ENCODE data around the gene UPF2. TPM values are rescaled to one million over a fixed set of nuclear protein-coding genes. Genes with fewer than 3 reads are reported as not detected.

UPF2 gene
- total and polyA plus RNA-seq, 2 of the 13 experiments (the other 11 are each of a cell fraction or from before 2014, with no cell fraction given), result 6.2 to 14.5 TPM

GRCh38 chr10:11950325-11951018, 92.1 kb downstream of the UPF2 start (continued):
- peak; percentile 92; the same call in 1 of the 2 replicates for TF ChIP-seq AHDC1 (CRISPR knock-in tag; IDR thresholded peaks at IDR 0.05; ENCODE audit: borderline replicate concordance)
- TF ChIP-seq E2F2 (CRISPR knock-in tag; IDR thresholded peaks at IDR 0.05; ENCODE audit: borderline replicate concordance), result no peak
- TF ChIP-seq ZNF557 (CRISPR knock-in tag; IDR thresholded peaks at IDR 0.05), result no peak
- TF ChIP-seq SMARCC2 (IDR thresholded peaks at IDR 0.05), result no peak
- TF ChIP-seq HCFC1 (IDR thresholded peaks at IDR 0.05; ENCODE audit: low read depth, low read length), result no peak
- TF ChIP-seq CTCF (CRISPR knock-in tag; IDR thresholded peaks at IDR 0.05), result no peak
- TF ChIP-seq EHMT2 (IDR thresholded peaks at IDR 0.05; ENCODE audit: borderline replicate concordance, low read depth, low read length), result peak; percentile 40; the same call in 1 of the 2 replicates
- peak; percentile 81 for TF ChIP-seq RXRB (CRISPR knock-in tag; IDR thresholded peaks at IDR 0.05; ENCODE audit: borderline replicate concordance)
- TF ChIP-seq FOXO1 (CRISPR knock-in tag; IDR thresholded peaks at IDR 0.05), result peak; percentile 68; the same call in 1 of the 2 replicates
- TF ChIP-seq ZBTB20 (CRISPR knock-in tag; IDR thresholded peaks at IDR 0.05; ENCODE audit: borderline replicate concordance, low read depth), result peak; percentile 62; the same call in 1 of the 2 replicates
- TF ChIP-seq ZNF383 (CRISPR knock-in tag; IDR thresholded peaks at IDR 0.05; ENCODE audit: borderline replicate concordance), result no peak
- peak; percentile 51; the same call in 1 of the 2 replicates for TF ChIP-seq KAT8 (CRISPR knock-in tag; IDR thresholded peaks at IDR 0.05)
- TF ChIP-seq FOXA3 (CRISPR knock-in tag; IDR thresholded peaks at IDR 0.05), result peak; percentile 88
- no peak for TF ChIP-seq FOXK2 (IDR thresholded peaks at IDR 0.05)
- no peak for TF ChIP-seq ZNF253 (CRISPR knock-in tag; IDR thresholded peaks at IDR 0.05; ENCODE audit: borderline replicate concordance)
- TF ChIP-seq TCF7L2 (IDR thresholded peaks at IDR 0.05; ENCODE audit: low read depth, low read length), result peak; percentile 65
- no peak for TF ChIP-seq PBX2 (CRISPR knock-in tag; IDR thresholded peaks at IDR 0.05)
- 0 out of 2 replicates have a peak, but pooled peaks have one; percentile 40 for TF ChIP-seq HOXA5 (CRISPR knock-in tag; IDR thresholded peaks at IDR 0.05)
- TF ChIP-seq ZNF550 (CRISPR knock-in tag; IDR thresholded peaks at IDR 0.05; ENCODE audit: borderline replicate concordance), result no peak
